Stimulated activated CD8-positive, alpha-beta memory T cell treated with anti-CD3 and anti-CD28 coated beads, Interleukin-7, amount 100 ng/mL, for 4 hours (primary cell): Measurements from ENCODE around the gene ADSS1.

ENCODE experiments used
- DNase-seq, 2 donors: peaks; one replicate each; pipeline ENCODE4 v3.0.0-alpha.2; 2020; ENCODE audit warnings: low read depth in 2 of 2

Gene ADSS1

DNA sequence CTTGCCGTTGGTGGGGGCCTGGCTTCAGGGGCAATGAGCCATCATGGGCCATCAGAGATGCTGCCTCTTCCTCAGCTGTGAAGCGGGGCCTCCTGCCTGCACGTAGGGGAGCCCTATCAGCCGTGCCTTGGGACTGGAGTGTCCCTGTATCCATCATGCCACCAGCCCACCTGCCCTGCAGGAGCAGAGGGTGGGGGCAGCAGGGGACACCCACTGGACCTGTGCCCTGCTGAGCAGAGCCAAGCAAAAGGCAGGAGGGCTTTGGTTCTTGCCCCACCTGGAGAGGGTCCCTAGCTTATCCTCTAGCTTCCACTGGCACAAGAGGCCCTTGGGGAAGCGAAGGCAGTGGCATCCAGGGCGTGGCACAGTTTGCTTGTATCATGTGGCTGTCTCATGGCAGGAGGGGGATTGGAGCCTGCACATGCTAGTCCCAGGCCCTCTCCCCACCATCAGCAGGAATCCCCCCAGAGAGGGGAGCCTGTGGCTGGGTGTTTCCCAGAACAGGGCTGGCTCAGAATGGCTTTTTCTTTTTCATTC lies 10.1 kb downstream of the ADSS1 start:
- DNase-seq: no peak

DNA sequence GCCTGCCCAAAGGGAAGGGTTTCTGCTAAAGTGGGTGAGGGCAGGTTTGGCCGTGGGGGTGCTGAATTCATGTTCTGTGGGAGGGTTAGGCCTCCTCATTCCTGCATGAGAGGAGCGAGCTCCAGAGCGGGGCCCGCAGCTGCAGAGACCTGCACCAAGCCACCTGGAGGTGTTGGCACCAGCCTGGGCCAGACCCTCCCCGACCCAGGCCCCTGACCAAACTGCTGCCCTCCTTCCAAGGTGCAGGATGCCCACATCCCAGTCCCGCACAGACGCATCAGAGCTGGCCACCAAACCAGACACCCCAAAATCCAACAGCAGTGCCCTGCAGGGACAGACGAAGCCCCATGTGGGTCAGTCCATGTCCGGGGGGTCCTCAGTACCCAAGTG lies 10.6 kb downstream of the ADSS1 start:
- DNase-seq: no peak

DNA sequence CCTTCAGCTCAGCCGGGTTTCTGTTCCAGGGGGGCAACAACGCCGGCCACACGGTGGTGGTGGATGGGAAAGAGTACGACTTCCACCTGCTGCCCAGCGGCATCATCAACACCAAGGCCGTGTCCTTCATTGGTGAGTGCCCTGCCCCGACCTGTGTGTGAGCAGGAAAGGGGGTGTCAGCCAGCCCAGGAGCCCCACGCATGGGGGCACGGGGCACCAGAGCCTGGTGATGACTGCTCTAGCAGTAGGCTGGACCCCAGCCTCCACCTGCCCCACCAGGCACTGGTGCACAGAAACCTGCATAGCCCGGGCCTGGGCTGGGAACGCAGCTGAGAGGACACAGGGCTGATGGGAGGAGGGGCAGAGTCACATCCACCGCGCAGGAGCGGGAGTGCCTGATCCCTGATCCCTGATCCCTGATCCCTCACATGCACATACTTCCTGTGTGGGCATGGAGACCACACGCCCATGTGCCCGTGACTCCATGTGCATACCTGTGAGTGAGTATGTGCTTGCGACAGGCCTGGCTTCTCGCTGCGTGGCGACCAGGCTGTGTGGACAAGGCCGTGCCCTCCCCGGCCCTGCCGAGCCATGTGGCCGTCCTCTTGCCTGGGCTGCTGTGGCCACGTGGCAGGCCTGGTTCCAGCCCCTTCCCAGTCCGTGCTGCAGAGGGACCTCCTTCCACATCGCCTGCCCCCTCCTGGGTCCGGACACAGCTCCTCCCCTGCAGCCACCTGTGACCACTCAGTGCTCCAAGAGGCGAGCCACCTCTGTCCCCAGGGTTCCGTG lies 11.2 kb downstream of the ADSS1 start:
- no peak for DNase-seq

DNA sequence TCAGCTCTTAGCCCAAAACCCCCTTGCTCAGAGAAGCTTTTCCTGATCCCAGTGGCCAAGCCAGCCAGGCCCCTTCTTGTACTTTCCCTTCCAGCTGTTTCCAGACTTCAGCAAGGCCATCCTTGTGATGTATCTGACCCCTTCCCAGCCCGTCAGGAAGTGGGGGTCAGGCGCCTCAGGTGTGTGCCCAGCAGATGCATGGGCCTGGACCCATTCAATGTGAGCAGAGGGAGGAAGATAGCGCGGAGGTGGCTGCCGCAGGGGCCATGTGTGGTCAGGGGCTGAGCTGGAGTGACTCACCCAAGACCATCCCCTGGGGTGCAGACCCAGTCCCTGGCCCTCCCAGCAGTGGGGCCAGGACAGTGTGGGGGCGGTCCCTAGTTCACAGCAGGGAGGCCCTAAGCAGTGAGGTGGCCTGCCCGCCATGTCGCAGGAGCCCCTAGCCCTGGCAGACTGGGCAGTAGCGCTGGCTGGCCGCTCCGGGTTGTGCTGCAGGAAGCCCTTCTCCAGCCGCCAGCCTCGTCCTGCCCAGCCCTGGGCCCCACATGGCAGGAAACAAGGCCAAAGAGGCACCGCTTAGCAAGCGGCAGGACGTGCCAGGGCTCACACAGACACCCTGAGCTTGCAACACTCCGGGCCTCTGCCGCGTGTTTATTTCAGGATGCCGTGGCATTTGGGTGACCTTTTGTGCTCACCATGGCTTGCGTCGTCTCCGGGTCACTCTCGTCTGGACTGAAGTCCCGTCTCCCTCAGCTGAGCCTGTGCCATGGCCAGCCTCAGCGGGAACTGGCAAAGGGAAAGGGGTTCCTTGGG lies 12.0 kb downstream of the ADSS1 start:
- no peak for DNase-seq

DNA sequence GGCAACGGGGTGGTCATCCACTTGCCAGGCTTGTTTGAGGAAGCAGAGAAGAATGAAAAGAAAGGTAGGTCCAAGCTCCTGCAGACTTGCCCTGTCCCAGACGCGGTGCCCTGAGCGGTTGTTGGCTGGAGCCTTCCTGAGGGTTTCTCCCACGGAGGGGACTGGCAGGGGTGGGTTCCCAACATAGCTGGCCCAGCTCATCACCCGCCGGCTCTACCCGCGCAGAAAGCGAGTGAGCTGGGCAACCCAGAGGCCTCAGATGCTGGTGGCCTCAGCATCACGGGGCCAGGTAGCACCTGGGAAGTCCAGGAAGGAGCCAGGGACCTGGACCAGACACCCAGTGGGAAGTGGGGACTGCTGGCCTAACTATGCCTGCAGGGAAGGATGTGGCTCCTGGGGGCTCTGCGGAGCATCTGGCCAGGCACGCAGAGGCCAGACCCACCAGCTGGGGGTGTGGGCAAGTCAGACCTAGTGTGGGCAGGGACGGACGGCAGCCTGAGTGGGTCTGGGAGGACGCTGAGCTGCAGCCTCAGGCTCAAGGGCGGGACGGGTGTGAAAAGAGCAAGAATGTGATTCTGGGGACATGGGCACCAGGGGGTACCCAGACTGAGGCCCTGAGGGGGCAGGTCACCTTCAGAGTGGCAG lies 14.5 kb downstream of the ADSS1 start:
- no peak for DNase-seq

DNA sequence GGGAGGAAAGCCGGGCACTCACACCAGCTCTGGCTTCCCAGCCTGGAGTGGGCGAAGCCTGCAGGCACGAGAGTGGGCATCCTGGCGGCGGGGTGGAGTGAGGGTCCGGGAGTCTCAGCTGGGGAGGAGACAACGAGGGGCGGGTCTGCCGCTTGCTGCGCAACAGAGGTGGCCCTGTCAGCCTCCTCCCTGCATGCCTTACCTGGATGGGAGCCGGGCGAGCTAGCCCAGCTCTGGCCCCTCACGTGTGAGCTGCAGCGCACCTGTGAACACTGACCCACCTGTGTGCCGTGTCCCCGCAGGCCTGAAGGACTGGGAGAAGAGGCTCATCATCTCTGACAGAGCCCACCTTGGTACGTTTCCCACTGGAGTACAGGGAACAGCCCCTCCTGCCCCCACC lies 15.0 kb downstream of the ADSS1 start:
- DNase-seq: no peak

DNA sequence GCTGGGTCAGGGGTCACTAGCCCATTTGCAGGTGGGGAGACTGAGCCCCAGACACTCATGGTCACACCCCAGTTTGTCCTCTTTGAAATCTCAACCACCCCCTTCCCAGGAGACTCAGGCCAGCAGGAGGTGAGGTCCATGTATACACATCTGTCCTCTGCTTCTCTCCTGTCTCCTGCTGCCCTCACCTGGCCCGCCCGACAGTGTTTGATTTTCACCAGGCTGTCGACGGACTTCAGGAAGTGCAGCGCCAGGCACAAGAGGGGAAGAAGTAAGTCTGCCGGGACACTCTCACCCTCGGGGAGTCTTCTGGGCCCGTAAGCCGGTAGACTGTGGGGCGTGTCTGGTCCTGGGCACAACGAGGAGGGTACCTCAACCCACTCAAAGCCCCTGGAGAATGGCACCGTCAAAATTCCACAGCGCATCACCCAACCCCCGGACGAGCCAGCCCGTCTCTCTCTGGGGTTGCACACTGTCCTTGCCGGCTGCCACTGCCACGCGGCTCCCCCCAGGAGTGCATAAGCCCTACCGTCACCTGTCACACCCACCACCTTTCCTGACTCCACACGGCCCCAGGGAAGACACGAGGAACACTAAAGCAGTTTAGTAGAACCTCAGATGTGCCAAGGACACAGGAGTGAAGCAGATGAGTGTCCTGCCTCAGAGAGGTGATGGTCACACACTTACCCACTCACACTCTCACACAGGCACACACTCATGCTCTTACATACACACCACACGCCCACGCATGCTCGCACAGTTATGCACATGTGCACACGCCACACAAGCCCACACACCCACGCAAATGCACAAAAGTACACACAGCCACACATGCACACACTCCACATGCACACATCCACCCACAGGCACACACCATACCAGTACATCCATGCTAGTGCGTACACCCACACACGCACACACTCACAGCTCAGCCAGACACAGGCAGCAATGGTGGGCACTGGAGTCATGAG lies 15.8 kb downstream of the ADSS1 start:
- DNase-seq: no peak

DNA sequence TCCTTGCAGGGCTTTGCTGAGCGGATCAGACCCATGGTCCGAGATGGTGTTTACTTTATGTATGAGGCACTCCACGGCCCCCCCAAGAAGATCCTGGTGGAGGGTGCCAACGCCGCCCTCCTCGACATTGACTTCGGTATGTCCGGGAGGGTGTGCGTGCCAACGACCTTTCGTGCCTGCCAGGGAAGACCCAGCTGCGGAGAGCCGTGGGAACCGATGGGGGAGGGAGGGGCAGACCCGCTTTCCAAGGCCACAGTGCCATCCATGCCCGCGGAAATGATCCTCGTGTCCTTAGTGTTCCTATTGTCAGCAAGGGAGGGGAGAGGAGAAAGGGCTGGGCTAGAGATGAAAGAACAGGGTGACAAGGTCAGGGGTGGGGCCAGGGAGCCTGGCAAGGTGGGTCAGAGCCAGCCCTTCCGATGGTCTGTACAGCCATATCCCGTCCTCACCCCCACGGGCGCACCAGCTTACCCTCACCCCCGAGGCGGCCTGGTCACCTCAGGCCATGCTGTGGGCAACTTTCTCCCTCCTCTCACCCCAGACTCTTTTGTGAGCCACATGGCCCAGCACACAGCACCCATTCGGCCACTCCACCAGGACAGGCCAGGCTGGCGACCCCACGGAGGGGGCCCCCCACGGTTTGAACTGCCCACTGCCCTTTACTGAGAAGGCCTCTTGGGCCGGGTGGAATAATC lies 17.2 kb downstream of the ADSS1 start:
- DNase-seq: no peak

DNA sequence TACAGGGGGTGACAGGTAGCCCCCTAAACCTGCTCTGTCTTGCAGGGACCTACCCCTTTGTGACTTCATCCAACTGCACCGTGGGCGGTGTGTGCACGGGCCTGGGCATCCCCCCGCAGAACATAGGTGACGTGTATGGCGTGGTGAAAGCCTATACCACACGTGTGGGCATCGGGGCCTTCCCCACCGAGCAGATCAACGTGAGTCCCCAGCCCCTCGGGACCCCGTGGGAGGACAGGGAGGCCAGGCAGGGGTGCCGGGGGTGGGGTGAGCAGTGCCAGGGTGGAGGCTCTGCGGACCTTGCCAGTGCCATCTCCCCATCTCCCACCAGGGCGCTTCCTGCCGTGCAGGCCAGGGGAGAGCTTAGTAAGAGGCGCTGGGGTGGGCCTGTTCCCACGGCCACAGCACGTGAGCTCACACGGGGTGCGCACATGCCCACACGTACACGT lies 17.8 kb downstream of the ADSS1 start:
- no peak for DNase-seq

DNA sequence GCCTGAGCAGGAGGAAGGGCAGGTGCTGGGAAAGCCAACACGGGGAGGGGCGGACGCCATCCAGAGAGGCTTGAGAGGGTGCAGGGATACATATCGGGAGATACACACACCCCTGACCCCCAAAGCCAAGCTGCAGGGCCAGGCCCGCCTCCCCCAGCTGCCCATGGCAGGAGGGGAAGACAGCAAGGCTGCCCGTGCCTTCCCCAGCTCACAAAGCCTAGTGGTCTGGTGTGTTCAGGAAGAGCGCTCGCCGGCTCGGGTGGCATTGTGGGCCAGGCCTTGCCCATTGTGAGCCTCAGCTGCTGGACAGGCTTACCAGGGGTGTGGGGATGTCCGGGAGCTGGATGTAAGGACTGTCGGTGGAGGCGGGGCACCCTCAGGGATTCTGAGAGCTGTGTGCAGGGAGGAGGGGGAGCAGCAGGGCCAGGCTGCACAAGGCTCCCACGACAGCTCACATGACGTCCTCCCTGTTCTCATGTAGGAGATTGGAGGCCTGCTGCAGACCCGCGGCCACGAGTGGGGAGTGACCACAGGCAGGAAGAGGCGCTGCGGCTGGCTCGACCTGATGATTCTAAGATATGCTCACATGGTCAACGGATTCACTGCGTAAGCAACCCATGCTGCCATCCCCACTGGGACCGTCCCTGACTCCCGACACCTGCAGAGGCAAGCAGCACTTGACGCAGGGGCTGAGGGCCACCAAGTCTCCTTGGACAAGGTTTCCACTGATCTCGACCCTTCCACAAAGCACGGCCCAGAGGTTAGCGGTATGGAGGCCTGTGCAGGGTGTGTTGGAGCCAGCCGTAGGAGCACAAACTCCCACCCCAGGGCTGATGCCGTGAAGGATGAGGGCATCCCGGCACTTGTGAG lies 18.8 kb downstream of the ADSS1 start:
- DNase-seq: no peak

DNA sequence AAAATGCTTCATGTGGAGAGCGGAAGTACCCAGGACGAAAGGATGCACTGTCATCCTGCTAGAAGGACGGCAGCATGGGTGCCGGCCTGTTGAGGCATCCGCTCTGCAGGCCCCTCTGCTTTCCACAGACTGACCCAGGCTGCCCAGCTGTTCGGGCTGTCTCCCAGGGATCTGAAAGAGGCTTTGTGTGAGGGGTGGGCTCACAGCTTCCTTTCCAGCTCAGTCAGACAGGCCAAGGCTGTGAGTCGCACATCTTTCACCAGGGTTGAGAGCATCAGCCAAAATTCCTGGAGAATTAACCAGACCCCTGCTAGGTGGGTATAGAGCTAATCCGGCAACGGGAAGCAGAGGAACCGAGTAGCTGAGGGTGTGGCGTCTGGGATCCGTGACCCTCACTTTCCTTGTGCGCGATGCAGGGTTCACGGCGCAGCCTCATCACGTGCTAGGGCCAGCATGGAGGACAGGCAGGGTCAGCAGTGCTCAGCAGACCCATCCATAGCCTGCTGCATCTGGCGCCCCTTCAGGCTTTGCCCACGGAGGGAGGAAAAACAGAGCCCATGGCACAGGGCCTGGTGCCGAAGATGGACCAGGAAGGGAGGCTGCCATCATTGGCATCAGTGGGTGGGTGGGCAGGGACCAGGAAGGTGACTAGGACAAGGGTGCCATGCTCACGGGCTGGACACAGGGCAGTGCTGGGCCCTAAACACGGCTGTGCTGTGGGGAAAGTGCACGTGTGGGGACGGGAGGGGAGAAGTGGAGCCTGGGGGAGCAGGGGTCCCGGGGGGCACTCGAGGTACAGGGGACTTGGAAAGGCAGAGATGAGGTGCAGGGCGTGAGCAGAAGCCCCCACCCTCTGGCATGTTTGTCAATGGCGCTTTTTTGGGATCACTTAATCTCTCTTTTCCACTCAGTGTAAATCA lies 19.7 kb downstream of the ADSS1 start:
- DNase-seq: no peak

DNA sequence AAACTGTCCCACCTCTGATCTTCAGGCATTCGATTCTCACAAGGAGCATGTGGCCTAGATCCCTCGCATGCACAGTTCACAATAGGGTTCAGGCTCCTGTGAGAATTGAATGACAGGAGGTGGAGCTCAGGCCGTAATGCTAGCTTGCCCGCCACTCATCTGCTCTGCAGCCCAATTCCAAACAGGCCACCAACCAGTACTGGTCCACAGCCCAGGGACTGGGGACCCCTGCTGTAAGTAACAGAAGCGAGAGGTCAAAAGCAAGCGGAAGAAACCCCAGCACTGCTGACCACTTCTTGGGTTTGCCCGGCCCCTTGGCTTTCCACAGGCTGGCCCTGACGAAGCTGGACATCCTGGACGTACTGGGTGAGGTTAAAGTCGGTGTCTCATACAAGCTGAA lies 20.5 kb downstream of the ADSS1 start:
- DNase-seq: no peak

DNA sequence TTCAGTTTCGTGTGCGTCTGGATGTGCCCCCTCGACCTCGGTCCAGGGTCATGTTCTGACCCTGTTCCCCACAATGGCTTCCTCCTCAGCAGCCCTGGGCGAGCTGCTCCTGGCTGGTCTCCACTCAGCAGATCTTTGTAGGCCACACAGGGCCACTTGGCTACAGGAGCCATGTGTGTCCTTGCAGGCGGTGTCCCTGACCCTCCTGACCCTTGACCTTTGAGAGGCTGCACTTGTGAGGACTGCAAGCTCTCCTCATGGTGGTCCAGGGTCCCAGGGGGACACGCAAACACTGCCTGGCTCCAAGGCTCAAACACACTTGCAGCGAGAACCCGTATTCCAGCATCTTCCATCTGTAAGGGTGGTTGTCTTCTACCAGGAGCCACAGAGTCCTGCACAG lies 21.4 kb downstream of the ADSS1 start:
- DNase-seq: no peak

DNA sequence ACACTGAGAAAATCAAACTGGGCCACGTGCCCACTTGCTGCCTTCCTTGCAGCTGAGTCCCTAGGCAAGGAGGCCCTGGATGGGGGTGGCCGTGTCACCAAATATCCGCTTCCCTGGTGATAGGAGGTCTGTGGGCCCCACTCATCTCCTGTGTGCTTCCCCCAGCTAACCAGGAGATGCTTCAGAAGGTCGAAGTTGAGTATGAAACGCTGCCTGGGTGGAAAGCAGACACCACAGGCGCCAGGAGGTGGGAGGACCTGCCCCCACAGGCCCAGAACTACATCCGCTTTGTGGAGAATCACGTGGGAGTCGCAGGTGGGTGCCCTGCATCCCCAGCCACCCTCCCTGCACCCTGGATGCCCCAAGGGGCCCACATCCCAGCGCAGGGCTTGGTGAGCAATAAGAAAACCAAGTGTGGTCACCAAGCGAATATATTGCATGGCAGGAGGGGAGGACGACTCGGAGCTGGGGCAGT lies 22.1 kb downstream of the ADSS1 start:
- DNase-seq: peak in 1 of 2 donors; percentile 21

DNA sequence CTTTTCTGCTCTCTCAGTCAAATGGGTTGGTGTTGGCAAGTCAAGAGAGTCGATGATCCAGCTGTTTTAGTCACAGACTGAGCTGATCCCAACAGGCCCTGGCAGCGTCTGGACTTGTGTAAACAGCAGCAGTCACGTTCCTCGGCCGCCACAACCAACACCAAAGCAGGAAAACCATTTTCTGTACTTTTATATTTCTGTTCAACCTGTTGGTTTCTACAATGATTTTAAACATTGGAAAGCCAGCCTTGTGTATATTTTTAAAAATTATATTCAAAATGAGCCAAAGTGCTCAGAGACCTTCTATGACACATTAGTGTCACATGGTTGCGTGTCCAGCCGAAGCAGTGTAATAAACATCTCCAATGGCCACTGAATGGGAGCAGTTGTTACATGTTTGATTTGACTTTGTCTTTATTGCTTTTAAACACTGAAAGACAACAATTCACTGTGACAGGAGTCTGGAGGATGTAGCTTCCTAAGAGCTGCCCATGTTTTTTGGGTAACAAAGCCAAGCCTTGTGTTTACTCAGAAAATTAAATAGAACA lies 23.0 kb downstream of the ADSS1 start:
- DNase-seq: no peak

DNA sequence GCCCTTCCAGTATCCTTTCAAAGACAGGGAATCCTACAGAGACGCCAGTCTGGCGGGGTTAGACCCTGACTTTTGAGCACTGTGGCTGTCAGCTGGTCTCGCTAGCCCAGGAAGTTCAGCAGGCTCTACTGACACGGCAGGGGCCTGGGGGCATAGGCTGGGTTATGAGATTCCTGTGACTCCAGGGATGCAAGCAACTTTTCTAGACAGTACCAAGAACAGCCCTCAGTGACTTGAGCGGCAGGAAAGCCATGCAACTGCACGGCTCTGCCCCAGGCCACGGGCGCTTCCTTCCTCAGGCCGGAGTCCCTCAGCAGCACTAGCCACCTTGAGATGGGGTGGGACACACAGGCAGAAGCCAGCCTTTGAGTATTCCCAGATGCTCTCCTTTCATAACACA lies 23.8 kb downstream of the ADSS1 start:
- no peak for DNase-seq

DNA sequence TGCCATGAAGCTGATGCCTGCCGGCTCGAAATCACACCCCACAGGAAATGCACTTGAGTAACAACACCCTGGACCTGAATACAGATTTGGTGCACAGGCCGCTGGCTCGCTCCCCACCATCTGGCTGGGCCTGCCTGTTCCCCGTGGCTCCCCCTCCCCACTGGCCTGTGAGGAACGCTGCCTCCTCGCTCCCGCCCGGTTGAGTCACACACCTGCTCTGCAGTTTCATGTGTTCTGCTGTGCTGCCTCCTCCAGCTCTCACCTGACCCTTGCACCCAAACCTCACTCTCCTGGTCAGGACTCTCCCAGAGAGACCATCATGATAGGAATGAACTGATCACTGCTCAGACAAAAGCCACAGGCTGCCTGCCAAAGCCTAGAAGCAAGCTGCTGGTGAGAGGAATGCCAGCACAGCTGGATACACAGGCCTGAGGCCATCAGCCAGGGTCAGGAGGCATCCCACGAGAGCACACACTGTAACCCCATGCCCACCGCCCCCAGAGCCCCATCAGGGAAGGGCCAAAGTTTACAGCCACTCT lies 25.2 kb downstream of the ADSS1 start:
- no peak for DNase-seq
